WERI-Rb-1 (cell line): ENCODE results near the gene SPACA7.

ENCODE experiments used
- DNase-seq: peaks from one replicate; pipeline ENCODE4 v3.0.0-alpha.2; 2020
- H3K27ac ChIP-seq: fragments of 250-450 bp; sonication (Bioruptor Pico); 2 replicates; pipeline ENCODE4 v1.5.1; 2020; ENCODE audit warnings: mild to moderate bottlenecking, moderate library complexity
- H3K27me3 ChIP-seq: fragments of 250-450 bp; sonication (Bioruptor Pico); 2 replicates; pipeline ENCODE4 v1.5.1; 2021; ENCODE audit warnings: mild to moderate bottlenecking, low read depth, moderate library complexity; ENCODE audit not compliant: insufficient read depth, severe bottlenecking
- H3K36me3 ChIP-seq: fragments of 250-450 bp; sonication (Bioruptor Pico); 2 replicates; pipeline ENCODE4 v1.5.1; 2020; ENCODE audit warnings: mild to moderate bottlenecking, moderate library complexity
- H3K4me3 ChIP-seq: 2 replicates; pipeline ENCODE4 v1.5.1; 2011; ENCODE audit warnings: low read depth, mild to moderate bottlenecking, control low read depth, low read length
- H3K9me3 ChIP-seq: fragments of 250-450 bp; sonication (Bioruptor Pico); 2 replicates; pipeline ENCODE4 v1.5.1; 2021; ENCODE audit warnings: mild to moderate bottlenecking, moderate library complexity; ENCODE audit not compliant: severe bottlenecking
- TF ChIP-seq, protein P1 (sequence below): IDR thresholded peaks from 2 replicates; pipeline ENCODE4 v1.5.1; 2011; ENCODE audit warnings: low read depth, mild to moderate bottlenecking, control low read depth, inconsistent platforms, low read length

SPACA7 gene

GRCh38 chr13:112341446-112341845 lies 34.7 kb upstream of the SPACA7 start:
- peaks cover 96% of the 10 kb centered on the region for H3K27me3 ChIP-seq

DNA sequence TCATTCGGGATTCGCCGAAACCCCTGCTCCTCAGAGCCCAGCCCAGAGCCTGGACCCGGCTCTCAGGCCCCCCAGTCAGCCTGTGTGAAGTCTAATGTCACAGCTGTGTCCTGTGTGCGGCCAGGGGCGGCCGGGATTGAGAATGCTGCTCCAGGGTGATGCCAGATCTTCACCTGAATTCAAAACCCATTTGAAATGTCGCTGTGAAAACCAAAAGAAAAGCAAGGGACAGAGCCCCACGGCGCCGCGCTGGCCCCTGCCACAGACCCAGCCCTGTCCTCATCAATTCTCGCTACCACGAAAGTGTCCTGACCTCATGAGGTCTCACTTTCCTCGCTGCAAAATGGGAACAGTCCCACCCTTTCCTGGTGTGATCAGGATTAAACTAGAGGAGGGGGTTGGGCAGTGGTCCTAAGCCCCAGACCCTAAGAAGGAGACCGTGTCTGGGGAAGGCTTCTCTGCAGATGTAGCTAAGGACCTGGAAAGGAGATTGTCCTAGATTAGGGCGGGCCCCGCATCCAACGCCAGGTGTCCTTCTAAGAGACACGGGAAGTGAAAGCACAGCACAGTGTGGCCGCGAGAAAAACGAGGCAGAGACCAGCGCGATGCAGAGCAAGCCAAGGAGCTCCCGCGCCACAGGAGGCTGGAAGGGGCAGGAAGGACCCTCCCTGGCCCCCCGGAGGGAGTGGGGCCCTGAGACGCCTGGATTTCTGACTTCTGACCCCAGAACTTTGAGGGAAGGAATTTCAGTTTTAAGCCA lies 34.0 kb upstream of the SPACA7 start:
- H3K36me3 ChIP-seq: no peaks in the 10 kb centered on the region
- peaks cover 44% of the 10 kb centered on the region for H3K9me3 ChIP-seq
- H3K4me3 ChIP-seq: no peak overlapping the region
- no peak for DNase-seq
- TF ChIP-seq, protein P1, sequence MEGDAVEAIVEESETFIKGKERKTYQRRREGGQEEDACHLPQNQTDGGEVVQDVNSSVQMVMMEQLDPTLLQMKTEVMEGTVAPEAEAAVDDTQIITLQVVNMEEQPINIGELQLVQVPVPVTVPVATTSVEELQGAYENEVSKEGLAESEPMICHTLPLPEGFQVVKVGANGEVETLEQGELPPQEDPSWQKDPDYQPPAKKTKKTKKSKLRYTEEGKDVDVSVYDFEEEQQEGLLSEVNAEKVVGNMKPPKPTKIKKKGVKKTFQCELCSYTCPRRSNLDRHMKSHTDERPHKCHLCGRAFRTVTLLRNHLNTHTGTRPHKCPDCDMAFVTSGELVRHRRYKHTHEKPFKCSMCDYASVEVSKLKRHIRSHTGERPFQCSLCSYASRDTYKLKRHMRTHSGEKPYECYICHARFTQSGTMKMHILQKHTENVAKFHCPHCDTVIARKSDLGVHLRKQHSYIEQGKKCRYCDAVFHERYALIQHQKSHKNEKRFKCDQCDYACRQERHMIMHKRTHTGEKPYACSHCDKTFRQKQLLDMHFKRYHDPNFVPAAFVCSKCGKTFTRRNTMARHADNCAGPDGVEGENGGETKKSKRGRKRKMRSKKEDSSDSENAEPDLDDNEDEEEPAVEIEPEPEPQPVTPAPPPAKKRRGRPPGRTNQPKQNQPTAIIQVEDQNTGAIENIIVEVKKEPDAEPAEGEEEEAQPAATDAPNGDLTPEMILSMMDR: no peak
- peaks cover 94% of the 10 kb centered on the region for H3K27me3 ChIP-seq
- H3K27ac ChIP-seq: no peak overlapping the region

More at GRCh38 chr13:112341446-112341845, 34.7 kb upstream of the SPACA7 start:
- Histone ChIP-seq H3K27ac (no peak overlapping the region), H3K36me3 (no peaks in the 10 kb centered on the region), H3K9me3 (peaks cover 44% of the 10 kb centered on the region), H3K4me3 (no peak overlapping the region)
- TF ChIP-seq, protein P1: no peak
- DNase-seq: no peak

- no peak overlapping the region for H3K4me3 ChIP-seq
- H3K27me3 ChIP-seq: peaks cover 93% of the 10 kb centered on the region
- TF ChIP-seq, protein P1: no peak
- H3K36me3 ChIP-seq: no peaks in the 10 kb centered on the region
- no peak overlapping the region for H3K27ac ChIP-seq
- no peak for DNase-seq
- peaks cover 37% of the 10 kb centered on the region for H3K9me3 ChIP-seq
Observed at GRCh38 chr13:112342841-112343361, 33.3 kb upstream of the SPACA7 start.

DNA sequence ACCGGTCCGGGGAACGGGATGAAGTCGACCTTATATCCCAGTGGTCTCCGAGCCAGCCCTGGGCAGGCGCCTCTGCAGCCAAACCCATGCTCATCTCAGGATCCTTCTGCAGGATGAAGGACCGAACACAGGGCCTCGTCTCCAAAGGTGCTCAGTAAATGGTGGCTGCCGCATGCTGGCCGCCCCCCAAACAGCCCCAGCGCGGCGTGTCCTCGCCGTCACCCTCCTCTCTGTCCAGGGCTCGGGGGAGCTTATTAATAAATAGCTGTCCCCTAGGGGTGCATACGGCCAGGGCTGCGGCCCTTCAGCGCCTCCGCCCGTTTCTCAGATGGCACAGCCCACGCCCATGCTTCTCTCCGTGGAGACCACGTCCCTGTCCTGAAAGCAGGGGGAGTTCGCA lies 32.6 kb upstream of the SPACA7 start:
- H3K9me3 ChIP-seq: peaks cover 34% of the 10 kb centered on the region
- DNase-seq: no peak
- no peak overlapping the region for H3K27ac ChIP-seq
- H3K36me3 ChIP-seq: no peaks in the 10 kb centered on the region
- TF ChIP-seq, protein P1: no peak
- peaks cover 93% of the 10 kb centered on the region for H3K27me3 ChIP-seq
- H3K4me3 ChIP-seq: no peak overlapping the region

DNA sequence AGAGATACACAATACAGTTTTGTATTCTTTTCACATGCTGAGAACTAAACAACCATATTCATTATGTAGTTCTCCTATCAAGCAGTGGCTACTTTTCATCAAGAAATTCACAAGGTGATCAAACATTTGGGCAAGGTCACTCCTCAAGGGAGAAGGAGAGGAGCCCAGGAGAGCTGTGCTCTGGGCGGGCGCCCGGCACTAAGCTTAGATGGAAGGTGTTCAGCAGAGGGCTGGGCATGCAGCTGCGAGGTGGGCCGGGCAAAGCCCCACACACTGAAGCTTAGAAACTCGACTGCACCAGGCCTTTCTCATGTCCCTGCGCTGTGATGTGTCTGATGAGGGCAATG lies 30.4 kb upstream of the SPACA7 start:
- no peak overlapping the region for H3K4me3 ChIP-seq
- H3K36me3 ChIP-seq: no peaks in the 10 kb centered on the region
- DNase-seq: no peak
- H3K27me3 ChIP-seq: peaks cover 95% of the 10 kb centered on the region
- peaks cover 26% of the 10 kb centered on the region for H3K9me3 ChIP-seq
- H3K27ac ChIP-seq: no peak overlapping the region
- TF ChIP-seq, protein P1: no peak
